Panc1 (cell line): ENCODE data around the gene FAF2. TPM values are rescaled to one million over a fixed set of nuclear protein-coding genes. Genes with fewer than 3 reads are reported as not detected.

Source experiments
- ATAC-seq: fragments of 200-7000 bp; cut with Tn5 transposase; 2 replicates; pipeline ENCODE4 v1.9.1; 2020; ENCODE audit warnings: mild to moderate bottlenecking, moderate library complexity
- BruUV-seq: library from RNA; stranded (reverse); fragments of 400-500 nt; replicated peaks from 2 replicates; lab custom pipeline; 2021; lab: Mats Ljungman, UMichigan
- CTCF ChIA-PET: fragments of 300-600 bp; sonication (Branson Sonifier 250); formaldehyde crosslinking; loops from one replicate; lab custom pipeline; 2022; ENCODE audit warnings: antibody characterized with exemption; lab: Charles Lee
- POLR2A ChIA-PET: fragments of 300-600 bp; sonication (Branson Sonifier 250); formaldehyde crosslinking; loops from one replicate; lab custom pipeline; 2022; ENCODE audit warnings: antibody characterized with exemption; lab: Charles Lee
- DNase-seq: peaks from one replicate; pipeline ENCODE4 v3.0.0-alpha.2; 2010; ENCODE audit warnings: low read depth, low spot score
- H3K27ac ChIP-seq: 2 replicates; pipeline ENCODE4 v1.5.1; 2011; ENCODE audit warnings: mild to moderate bottlenecking, low read length, inconsistent platforms
- H3K27me3 ChIP-seq: fragments of 200-500 bp; sonication (Bioruptor generic); 2 replicates; pipeline ENCODE4 v1.6.0; 2014; ENCODE audit warnings: low read length, inconsistent platforms; ENCODE audit not compliant: control insufficient read depth, insufficient read depth
- H3K36me3 ChIP-seq: fragments of 200-500 bp; sonication (Bioruptor generic); 2 replicates; pipeline ENCODE4 v1.5.1; 2014; ENCODE audit warnings: inconsistent platforms, mild to moderate bottlenecking, low read length, moderate library complexity; ENCODE audit not compliant: control insufficient read depth, insufficient read depth
- H3K4me1 ChIP-seq: 2 replicates; pipeline ENCODE4 v1.5.1; 2011; ENCODE audit warnings: inconsistent platforms, mild to moderate bottlenecking, low read length, moderate library complexity; ENCODE audit not compliant: control insufficient read depth, insufficient read depth
- H3K4me3 ChIP-seq, 2 experiments: 2 replicates each; pipeline ENCODE4 v1.5.1; 2011 to 2012; ENCODE audit warnings: low read depth in 2 of 2, low read length in 2 of 2, mild to moderate bottlenecking in 2 of 2, inconsistent platforms in 1 of 2, moderate library complexity in 1 of 2
- H3K9me3 ChIP-seq: fragments of 200-500 bp; sonication (Bioruptor generic); 2 replicates; pipeline ENCODE4 v1.5.1; 2014; ENCODE audit warnings: low read depth, mild to moderate bottlenecking, inconsistent platforms, low read length, moderate library complexity; ENCODE audit not compliant: control insufficient read depth, insufficient read depth
- CTCF ChIP-seq: fragments of 450-650 bp; IDR thresholded peaks from 2 replicates; pipeline ENCODE4 v1.5.1; 2017; ENCODE audit warnings: mild to moderate bottlenecking
- POLR2AphosphoS5 ChIP-seq: IDR thresholded peaks from 2 replicates; pipeline ENCODE4 v1.6.1; 2012; ENCODE audit warnings: mild to moderate bottlenecking, low read depth, low read length, moderate library complexity
- REST ChIP-seq, 2 experiments: IDR thresholded peaks; 2 replicates each; pipeline ENCODE4 v1.6.1; 2011 to 2012; ENCODE audit warnings: low read depth in 2 of 2, control low read depth in 1 of 2, low read length in 1 of 2, mild to moderate bottlenecking in 1 of 2, moderate library complexity in 1 of 2; ENCODE audit not compliant: insufficient read depth in 1 of 2
- SIN3A ChIP-seq: IDR thresholded peaks from 2 replicates; pipeline ENCODE4 v1.6.1; 2012; ENCODE audit warnings: low read depth, mild to moderate bottlenecking, low read length, moderate library complexity, borderline replicate concordance; ENCODE audit not compliant: insufficient read depth
- TCF7L2 ChIP-seq: IDR thresholded peaks from 2 replicates; pipeline ENCODE4 v1.6.1; 2011; ENCODE audit warnings: mild to moderate bottlenecking, low read depth, low read length, inconsistent platforms
- in situ Hi-C: cut with HindIII; loops from 2 replicates; pipeline ENCODE4 v1.10.0; 2016; ENCODE audit warnings: low sequenced_read_pairs, low pct_unique_long_range_greater_than_20kb
- intact Hi-C: fragments of 100-400 bp; cut with micrococcal nuclease; formaldehyde crosslinking; loops from one replicate; pipeline ENCODE4 v1.10.0; 2022; ENCODE audit not compliant: unreplicated experiment
- total RNA-seq: library from RNA; stranded (reverse); gene quantifications from one replicate; pipeline ENCODE4 v1.2.1, GENCODE V29; 2021; ENCODE audit not compliant: unreplicated experiment

The FAF2 gene
- total RNA-seq, 1 experiment from 2014 or later, result 86.6 TPM

GRCh38 chr5:176537554-176538229 is 89.5 kb downstream of the FAF2 start:
- POLR2A ChIA-PET, result interaction anchor here (0.7 kb wide), 1 partner anchor 142 kb away, joined by 5 read pairs; no protein-coding TSS in a partner anchor
- in situ Hi-C loops (no loop called here), intact Hi-C loops (no loop called here)

GRCh38 chr5:176538230-176538988 is 90.2 kb downstream of the FAF2 start:
- DNase-seq, result no peak
- ChIA-PET CTCF (interaction anchor here (0.6 to 1.6 kb wide), 3 partner anchors 35 to 133 kb away, joined by 5 to 9 read pairs (median 8); no protein-coding TSS in a partner anchor), POLR2A (interaction anchor here (0.6 kb wide), 1 partner anchor 571 kb away, joined by 5 read pairs; no protein-coding TSS in a partner anchor)
- in situ Hi-C loops (no loop called here), intact Hi-C loops (no loop called here)
- no peaks in the 10 kb centered on the region for H3K9me3 ChIP-seq
- peaks cover 56% of the 10 kb centered on the region for H3K4me1 ChIP-seq
- H3K27me3 ChIP-seq, result no peaks in the 10 kb centered on the region
- H3K27ac ChIP-seq, result peak overlapping the region; percentile 89
- no peak for ATAC-seq
- peak overlapping the region; percentile 97 to 98 for H3K4me3 ChIP-seq
- TF ChIP-seq POLR2AphosphoS5 (no peak), CTCF (no peak)
- no TSS peak for BruUV-seq
- H3K36me3 ChIP-seq, result peaks cover 6% of the 10 kb centered on the region

More at GRCh38 chr5:176537554-176538229, 89.5 kb downstream of the FAF2 start:
- H3K4me1 ChIP-seq, result peaks cover 63% of the 10 kb centered on the region
- H3K9me3 ChIP-seq, result no peaks in the 10 kb centered on the region
- TF ChIP-seq TCF7L2 (peak; percentile 58; the same call in 1 of the 2 replicates), SIN3A (no peak)
- peaks cover 6% of the 10 kb centered on the region for H3K36me3 ChIP-seq
- no TSS peak for BruUV-seq
- CTCF ChIA-PET, result interaction anchor here (0.6 to 1.6 kb wide), 4 partner anchors 35 to 132 kb away, joined by 3 to 9 read pairs (median 6); no protein-coding TSS in a partner anchor
- peak; percentile 96 for DNase-seq
- no peaks in the 10 kb centered on the region for H3K27me3 ChIP-seq
- peak; percentile 83 for ATAC-seq
- H3K27ac ChIP-seq, result peak overlapping the region; percentile 89
- peak overlapping the region; percentile 97 to 98 for H3K4me3 ChIP-seq

GRCh38 chr5:176538989-176539384 is 90.8 kb downstream of the FAF2 start:
- no TSS peak for BruUV-seq
- ATAC-seq (no peak), DNase-seq (no peak)
- TF ChIP-seq REST (IDR thresholded peaks at IDR 0.05; ENCODE audit: insufficient read depth in 1 of 2, low read depth in 2 of 2, low read length in 1 of 2), result no peak
- TF ChIP-seq TCF7L2, result no peak
- no peak for TF ChIP-seq SIN3A
- no peak for TF ChIP-seq POLR2AphosphoS5
- no peak for TF ChIP-seq CTCF
- no peak overlapping the region for H3K4me3 ChIP-seq
- H3K36me3 ChIP-seq, result peaks cover 6% of the 10 kb centered on the region
- peaks cover 50% of the 10 kb centered on the region for H3K4me1 ChIP-seq
- peak overlapping the region; percentile 89; the same call in 1 of the 2 replicates for H3K27ac ChIP-seq
- no peaks in the 10 kb centered on the region for H3K9me3 ChIP-seq
- no peaks in the 10 kb centered on the region for H3K27me3 ChIP-seq
- intact Hi-C loops (no loop called here), in situ Hi-C loops (no loop called here)
- ChIA-PET POLR2A (interaction anchor here (0.6 kb wide), 1 partner anchor 570 kb away, joined by 5 read pairs; no protein-coding TSS in a partner anchor), CTCF (no interaction called here)
